NCI-H510A (cell line): ENCODE data around the gene AHDC1.

Experiments used
- DNase-seq: peaks from one replicate; lab custom pipeline; 2025; lab: John Stamatoyannopoulos, UW

Gene AHDC1

GRCh38 chr1:27527890-27528817 is 75.8 kb downstream of the AHDC1 start:
- peak; percentile 98 for DNase-seq

- DNase-seq, result peak; percentile 97
Measured at GRCh38 chr1:27527223-27527889, 76.6 kb downstream of the AHDC1 start.

GRCh38 chr1:27526569-27527222 is 77.2 kb downstream of the AHDC1 start:
- DNase-seq, result no peak

GRCh38 chr1:27525296-27526272 is 78.4 kb downstream of the AHDC1 start:
- peak; percentile 83 for DNase-seq

- DNase-seq, result no peak
Measured at GRCh38 chr1:27523337-27524020, 80.5 kb downstream of the AHDC1 start.

DNA sequence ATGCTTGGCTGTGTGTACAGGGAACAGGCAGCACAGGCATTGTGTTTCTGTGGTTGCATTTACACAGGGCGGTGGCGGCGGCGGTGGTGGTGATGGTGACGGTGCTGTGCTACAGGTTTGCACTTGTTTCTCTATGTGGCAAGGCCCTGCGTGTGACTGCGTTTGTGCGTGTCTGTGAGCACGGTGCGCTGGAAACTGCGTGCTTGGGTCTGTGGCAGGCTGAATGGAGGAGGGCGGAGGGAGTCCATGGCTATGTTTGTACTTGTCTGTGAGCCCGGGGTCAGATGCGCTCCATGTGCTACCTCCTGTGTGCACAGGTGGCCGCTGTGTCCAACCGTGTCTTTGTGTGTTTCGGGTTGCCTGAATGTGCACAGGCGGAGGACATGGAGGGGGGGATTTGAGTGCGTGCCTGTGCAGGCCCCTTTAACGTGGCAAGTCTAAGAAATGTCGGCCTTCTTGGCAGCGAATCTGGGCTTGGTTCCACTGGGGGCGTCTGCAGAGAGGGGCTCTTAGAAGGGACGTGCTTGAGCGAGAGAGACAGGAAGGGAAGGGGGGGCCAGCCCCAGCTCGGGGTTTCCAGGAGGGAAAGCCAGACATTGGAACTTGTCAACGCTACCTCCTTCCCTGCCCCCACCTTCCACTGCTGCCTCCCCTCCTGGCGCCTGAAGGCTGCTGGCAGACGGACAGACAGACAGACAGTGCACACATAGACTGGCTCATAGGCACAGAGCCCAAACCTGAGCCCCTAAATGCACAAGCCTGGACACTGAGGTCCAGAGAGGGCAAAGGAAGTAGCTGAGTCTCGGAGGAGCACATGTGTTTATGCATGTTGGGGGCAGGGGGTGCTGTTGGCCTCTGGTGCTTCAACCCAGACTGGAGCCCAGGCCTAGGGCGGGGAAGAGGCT is 81.3 kb downstream of the AHDC1 start:
- peak; percentile 77 for DNase-seq

GRCh38 chr1:27521861-27522431 is 82.0 kb downstream of the AHDC1 start:
- no peak for DNase-seq

GRCh38 chr1:27521336-27521831 is 82.6 kb downstream of the AHDC1 start:
- DNase-seq, result no peak

DNA sequence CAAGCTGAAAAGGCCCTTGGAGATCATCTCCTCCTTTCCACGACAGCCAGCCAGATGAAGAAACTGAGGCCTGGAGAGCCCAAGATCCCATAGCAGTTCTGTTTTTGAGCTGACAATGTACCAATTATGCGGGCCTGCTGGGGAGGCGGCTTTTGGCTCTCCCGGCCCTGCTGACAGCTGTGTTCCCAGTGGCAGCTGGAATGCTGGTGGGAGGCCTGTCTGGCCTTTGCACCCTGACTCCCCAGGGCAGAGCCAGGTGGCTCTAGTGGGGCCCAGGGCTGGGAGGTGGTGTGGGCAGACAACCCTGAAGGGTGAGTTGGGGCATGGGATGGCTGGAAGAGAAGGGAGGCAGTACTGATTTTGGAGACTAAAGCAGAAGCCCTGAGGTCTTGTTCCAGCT is 83.3 kb downstream of the AHDC1 start:
- no peak for DNase-seq

- DNase-seq, result no peak
Measured at GRCh38 chr1:27519331-27520258, 84.3 kb downstream of the AHDC1 start.

DNA sequence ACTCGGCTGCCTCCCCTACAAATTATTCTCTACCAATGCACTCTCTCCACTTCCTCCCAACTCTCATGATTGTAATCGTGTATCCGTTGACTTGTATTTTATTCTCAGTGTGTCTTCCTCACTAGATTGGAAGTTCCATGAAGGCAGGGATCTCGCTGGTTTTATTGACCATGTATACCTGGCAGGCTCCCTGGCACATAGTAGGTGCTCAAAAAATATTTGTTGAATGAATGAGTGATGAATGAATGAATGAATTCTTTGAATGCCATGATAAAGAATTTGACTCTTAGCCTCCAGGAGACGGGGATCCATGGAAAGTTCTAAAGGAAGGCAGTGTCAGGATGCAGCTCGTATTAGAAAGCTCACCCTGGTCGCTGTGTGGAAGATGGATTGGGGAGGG is 85.1 kb downstream of the AHDC1 start:
- no peak for DNase-seq

DNA sequence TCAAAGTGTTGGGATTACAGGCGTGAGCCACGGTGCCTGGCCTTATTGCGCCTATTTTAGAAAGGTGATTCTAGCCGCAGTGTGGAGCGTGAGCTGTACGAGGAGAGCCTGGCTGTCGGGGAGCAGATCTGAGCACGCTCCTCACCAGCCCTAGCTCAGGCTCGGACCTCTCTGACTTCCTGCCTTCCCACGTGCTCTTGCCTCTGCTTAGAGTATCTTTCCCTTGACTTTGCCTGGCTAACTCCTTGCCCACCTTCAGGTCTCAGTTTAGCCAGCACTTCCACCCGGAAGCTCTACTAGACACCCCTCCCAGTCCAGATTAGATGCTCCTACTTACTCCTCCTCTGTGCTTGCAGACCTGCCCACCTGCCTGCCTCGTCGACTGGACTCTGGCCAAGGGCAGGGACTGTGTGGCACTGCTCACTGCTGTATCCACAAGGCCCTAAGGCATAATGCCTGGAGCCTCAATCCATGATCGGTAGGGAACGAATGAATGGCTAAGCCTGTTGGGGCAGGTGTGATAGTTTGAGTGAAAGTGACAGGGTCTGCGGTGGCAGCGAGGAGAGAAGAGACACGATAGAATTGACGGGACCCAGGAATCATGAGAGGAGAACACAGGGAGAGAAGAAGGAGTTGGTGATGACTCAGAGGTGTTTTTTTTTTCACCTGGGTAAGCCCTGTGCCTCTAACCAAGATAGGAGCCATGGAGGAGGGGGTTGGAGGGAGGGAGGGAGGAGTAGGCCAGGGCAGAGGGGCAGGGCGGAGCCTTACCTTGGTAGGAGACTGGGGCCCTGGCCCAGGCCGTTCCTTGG is 85.8 kb downstream of the AHDC1 start:
- DNase-seq, result no peak

DNA sequence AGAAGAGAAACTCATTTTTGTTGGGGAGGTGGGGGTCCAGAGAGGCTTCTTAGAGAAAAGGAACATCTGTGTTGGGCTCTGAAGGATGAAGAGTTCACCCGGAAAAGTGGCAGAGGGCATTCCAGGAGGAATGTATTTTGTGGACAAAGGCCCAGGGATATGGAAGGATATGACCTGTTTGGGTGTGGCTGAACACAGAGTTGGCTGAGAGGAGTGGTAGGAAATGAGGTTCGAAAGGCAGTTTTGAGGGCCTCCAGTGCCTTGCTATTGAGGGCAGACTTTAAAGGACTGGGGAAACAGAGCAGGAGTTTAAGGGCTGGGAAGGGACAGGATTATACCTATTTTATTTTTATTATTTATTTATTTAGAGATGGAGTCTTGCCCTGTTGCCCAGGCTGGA is 86.6 kb downstream of the AHDC1 start:
- DNase-seq, result no peak

DNA sequence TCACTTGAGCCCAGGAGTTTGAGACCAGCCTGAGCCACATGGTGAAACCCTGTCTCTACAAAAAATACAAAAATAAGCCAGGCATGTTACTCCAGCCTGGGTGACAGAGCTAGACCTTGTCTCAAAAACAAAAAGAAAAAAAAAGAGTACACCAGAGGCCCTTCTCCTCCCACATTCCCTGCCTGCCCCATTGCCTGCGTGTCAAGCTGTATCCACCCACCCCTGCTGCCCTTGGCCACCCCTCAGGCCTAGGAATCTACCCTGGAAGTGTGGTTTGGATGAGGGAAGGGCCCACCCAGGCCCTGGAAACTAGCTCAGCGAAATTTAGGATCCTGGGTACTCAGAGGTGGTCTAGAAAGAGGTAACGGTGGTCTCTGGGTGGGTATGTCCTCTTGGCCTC is 88.3 kb downstream of the AHDC1 start:
- DNase-seq, result no peak

DNA sequence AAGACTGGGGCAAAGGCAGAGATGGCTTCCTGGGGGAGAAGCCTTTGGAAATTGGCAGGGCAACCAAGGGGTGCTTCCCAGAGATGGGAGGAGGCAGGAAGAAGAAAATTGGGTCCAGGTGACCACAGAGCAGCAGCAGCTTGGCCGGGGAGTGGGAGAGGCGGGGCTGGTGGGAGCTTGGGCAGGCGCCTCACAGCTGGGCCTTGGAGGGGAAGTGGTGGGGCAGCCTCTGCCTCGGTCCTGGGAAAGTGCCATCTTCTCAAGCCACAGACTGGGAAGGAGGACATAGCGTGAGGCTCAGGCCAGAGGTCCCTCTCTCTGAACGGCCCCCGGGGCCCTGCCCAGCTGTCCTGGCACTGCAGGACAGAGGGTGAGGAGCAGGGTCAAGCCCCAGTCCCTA is 90.0 kb downstream of the AHDC1 start:
- DNase-seq, result no peak

GRCh38 chr1:27513528-27513927 is 90.4 kb downstream of the AHDC1 start:
- no peak for DNase-seq
